Activated naive CD4-positive, alpha-beta T cell treated with Interleukin-2 at 50 U/mL for 16 hours (primary cell): Measurements from ENCODE around the gene PRKAR1B.

ENCODE experiments used
- DNase-seq: peaks from one replicate; pipeline ENCODE4 v3.0.0-alpha.2; 2020

The PRKAR1B gene

GRCh38 chr7:739983-740942 lies 13.2 kb upstream of the PRKAR1B start:
- DNase-seq, result no peak

- no peak for DNase-seq
Measured at GRCh38 chr7:739455-739982, 12.4 kb upstream of the PRKAR1B start.

- DNase-seq, result no peak
Measured at GRCh38 chr7:738723-739454, 11.8 kb upstream of the PRKAR1B start.

- no peak for DNase-seq
Measured at GRCh38 chr7:738241-738640, 11.2 kb upstream of the PRKAR1B start.

GRCh38 chr7:734808-735207 lies 7.7 kb upstream of the PRKAR1B start:
- no peak for DNase-seq

GRCh38 chr7:734214-734613 lies 7.1 kb upstream of the PRKAR1B start:
- no peak for DNase-seq

- no peak for DNase-seq
Measured at GRCh38 chr7:732556-732955, 5.5 kb upstream of the PRKAR1B start.

- peak; percentile 19 for DNase-seq
Measured at GRCh38 chr7:732094-732541, 5.0 kb upstream of the PRKAR1B start.

GRCh38 chr7:731440-732085 lies 4.5 kb upstream of the PRKAR1B start:
- DNase-seq, result no peak

- no peak for DNase-seq
Measured at GRCh38 chr7:730501-731439, 3.7 kb upstream of the PRKAR1B start.

GRCh38 chr7:729140-730000 lies 2.3 kb upstream of the PRKAR1B start:
- DNase-seq, result no peak

- no peak for DNase-seq
Measured at GRCh38 chr7:728602-729001, 1.5 kb upstream of the PRKAR1B start.

GRCh38 chr7:727806-728460 lies 852 bp upstream of the PRKAR1B start:
- DNase-seq, result no peak

- no peak for DNase-seq
Measured at GRCh38 chr7:726854-727103, 302 bp downstream of the PRKAR1B start.

GRCh38 chr7:726084-726853 lies 812 bp downstream of the PRKAR1B start, which contains the start of gene DNAAF5:
TSS of gene DNAAF5 (plus strand) at chr7:726699. CDS start at chr7:726721, 22 bp downstream.
- DNase-seq, result peak; percentile 90

- DNase-seq, result no peak
Measured at GRCh38 chr7:725223-726005, 1.7 kb downstream of the PRKAR1B start.

- DNase-seq, result no peak
Measured at GRCh38 chr7:724298-724697, 2.8 kb downstream of the PRKAR1B start.

- no peak for DNase-seq
Measured at GRCh38 chr7:723541-723940, 3.5 kb downstream of the PRKAR1B start.
